Globus pallidus (tissue), 1 donor: ENCODE results near the gene IKZF3.

Experiments
- DNase-seq: peaks from one replicate; pipeline ENCODE4 v3.0.0-alpha.2; 2015; ENCODE audit warnings: low spot score

IKZF3 gene

DNA sequence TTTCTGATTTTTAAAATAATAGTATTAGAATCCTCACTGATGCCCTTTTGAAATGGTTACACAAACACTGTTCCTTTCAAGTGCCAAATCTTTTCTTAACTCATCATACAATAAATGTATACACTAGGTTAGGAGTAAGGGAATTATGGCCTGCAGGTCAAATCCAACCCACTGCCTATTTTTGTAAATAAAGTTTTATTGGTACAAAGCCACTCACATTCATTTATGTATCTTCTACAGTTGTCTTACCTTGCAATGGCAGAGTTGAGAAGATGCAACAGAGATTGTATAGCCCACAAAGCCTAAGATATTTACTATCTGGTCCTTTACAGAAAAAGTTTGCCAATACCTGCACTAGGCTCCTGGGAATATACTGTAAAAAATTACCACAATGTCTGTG lies 47.8 kb downstream of the IKZF3 start:
- no peak for DNase-seq

DNA sequence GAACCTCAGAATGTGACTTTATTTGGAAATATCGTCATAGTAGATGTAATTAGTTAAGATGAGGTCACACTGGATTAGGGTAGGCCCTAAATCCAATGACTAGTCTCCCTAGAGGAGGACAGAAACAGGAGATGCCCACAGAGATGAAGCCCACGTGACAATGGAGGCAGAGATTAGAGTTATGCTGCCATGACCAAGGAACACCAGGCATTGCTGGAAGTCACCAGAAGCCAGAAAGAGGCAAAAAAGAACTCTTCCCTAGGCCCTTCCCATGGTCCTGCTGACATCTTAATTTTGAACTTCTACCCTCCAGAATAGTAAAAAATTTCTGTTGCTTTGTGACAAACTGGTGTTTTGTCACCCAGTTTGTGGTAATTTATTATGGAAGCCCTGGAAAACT lies 49.6 kb downstream of the IKZF3 start:
- DNase-seq: no peak

DNA sequence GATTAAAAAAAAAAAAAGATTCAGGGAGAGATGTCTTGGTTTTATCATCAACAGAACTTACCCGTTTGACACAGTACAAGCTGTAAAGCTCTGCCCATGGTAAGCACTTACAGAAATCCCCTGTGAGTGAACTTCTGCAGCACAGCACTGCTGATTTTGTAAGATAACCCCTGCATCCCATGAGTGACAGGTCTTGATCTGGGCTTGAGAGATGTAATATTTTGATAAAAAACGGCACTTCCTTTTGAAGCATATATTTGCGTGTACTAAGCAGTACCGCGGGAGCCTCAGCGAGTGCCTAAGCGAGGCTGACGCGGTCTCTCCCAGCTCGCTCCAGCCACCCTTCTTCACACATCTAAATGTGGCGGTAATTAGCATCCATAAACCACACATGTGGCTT lies 50.5 kb downstream of the IKZF3 start:
- DNase-seq: no peak

DNA sequence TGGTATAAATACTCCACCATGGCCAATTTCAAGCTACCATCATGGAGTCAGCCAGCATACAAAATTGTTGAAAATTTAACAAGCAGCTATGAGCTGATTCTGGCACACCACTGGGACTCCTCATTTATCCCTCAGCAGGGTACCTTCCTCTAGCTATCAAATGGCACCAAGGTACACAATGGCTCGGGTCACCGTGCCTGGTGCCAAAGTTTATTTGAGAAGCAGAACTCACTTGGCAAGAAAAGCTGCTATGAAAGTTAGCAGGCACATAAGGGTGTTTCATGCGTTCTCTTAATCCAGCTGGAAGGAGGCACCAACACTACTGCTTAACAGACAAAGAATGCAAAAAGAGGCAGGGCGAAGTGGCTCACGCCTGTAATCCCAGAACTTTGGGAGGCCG lies 51.6 kb downstream of the IKZF3 start:
- no peak for DNase-seq

DNA sequence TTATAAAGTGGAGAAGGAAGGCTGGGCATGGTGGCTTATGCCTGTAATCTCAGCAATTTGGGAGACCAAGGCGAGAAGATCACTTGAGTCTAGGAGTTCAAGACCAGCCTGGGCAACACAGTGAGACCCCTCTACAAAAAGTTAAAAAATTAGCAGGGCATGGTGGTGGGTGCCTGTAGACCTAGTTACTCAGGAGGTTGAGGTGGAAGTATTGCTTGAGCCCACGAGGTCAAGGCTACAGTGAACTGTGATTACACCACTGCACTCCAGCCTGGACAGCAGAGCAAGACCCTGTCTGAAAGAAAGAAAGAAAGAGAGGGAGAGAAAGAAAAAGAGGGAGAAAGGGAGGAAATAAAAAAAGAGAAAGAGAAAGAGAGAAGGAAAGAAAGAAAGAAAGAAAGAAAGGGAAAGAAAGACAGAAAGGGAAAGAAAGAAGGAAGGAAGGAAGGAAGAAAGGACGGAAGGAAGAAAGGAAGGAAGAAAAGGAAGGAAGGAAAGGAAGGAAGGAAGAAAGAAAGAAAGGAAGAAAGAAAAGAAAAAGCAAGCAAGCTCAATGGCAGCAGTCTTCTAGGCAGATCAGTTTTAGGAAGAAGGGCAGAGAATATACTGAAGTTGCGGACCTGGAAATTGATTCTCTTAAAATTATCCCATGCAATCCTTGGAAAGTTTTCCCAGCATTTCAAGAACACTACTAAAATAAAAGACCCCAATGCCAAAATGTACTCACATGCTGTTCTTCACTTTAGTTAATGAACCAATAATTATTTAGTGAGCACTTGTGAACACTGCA lies 53.0 kb downstream of the IKZF3 start:
- no peak for DNase-seq

DNA sequence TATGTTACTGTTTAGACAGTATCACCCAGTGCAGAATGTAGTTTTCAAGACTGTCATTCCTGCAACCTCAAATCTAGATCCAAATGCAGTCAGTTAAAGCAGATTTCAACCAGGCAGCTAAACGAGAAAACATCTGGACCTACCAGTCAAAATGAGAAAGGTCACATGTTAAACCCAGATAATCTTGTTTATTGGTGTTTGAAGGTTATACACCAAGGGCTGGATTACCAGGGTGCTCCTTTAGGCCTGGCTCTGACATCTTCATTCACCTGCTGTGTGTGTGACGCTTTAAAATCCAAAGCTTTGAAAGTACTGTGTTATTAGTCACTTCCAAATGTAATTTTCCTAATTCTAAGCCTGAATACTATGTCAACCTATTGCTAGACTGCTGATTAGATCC lies 54.9 kb downstream of the IKZF3 start:
- no peak for DNase-seq

DNA sequence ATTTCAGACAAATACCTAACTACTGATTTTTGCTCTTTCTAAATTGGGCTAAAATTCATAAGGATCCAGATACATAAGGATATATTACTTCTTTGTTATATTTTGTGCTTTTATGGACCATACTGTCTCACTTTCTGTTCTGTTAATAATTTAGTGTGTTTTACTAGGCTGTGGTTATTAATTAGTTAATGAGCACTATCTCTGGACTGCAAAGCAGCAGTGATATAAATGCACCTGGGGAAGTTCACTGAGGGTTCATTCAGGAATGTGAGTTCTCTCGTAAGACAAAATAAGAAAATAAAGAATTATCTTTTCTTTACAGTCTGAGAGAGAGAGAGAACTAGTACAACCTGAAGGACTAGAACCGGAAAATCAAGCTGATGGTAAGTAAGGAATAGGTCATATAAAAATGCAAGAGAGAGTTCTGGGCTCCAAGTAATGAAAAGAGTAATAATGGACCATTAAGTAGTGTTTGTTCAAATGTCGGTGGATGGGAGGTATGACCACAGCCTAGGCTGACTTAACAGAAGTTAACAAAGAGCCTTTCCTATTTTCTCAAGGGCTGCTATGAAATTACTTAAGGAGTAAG lies 55.6 kb downstream of the IKZF3 start:
- no peak for DNase-seq

DNA sequence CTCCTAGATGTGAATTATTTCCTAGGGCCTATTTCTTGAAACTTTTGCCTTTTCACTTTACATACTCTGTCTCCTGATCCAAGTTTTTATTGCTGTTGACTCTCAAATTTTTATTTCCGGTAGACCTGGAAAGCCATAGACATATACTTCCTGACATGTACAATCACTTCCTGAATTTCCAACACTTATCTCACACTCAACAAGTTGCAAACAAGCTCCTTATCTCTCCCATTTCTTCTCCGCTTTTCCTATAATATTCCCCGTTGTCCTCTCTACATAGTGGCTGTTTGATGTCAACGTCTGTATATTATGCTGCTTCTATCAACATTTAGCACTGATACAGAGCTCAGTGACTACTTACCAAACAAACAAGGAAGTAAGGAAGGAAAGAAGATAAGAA lies 59.3 kb downstream of the IKZF3 start:
- no peak for DNase-seq

DNA sequence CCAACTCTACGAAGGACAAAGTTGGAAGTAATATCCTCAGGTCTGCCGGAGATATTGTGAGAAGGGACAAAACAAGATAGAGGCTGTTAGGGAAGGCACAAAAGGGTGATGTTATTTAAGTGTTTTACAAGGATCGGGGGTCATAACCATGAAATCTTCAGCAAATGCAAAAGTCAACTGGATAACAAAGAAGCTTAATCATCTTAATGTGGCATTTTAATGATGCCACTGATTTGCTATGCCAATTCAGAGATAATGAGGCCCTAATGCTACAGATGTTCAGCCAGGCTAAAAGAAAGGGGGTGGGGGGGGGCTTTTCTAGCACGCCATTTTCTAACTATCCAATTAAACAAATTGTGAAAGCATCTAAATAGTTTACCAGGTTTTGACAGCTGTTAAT lies 63.1 kb downstream of the IKZF3 start:
- no peak for DNase-seq

DNA sequence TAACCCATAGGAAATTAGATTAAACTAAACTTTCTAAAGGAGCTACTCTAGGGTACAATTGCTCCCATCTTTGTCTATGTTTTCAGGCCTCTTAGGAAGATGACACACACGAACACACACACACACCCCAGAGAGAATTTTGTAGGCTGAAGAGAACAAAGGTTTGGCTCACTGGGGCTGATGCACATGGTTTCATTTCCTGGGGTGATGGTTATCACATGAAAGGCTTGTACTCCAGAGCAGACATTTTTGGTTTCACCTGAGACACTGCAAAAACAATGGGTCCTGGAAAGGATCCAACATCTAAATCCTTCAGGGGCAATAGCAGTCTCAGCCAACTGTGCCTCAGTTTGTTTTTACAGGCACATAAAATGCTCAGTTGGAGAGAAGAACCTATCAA lies 63.6 kb downstream of the IKZF3 start:
- DNase-seq: no peak

DNA sequence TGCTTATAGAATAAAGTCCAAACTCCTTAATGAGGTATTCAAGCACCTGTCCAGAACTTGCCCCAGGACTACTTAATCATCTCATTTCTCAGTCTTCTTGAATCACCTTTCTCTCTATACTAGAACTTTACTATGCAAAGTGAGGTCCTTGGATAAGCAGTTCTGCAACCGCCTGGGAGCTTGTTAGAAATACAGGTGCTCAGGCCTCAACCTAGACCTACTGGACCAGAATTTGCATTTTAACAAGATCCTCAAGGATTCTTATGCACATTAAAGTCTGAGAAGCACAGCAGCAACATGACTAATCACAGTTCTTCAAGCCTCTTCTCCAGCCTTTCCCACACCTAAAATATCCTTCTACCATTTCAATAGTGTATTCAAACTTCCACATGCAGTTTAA lies 64.7 kb downstream of the IKZF3 start:
- no peak for DNase-seq

DNA sequence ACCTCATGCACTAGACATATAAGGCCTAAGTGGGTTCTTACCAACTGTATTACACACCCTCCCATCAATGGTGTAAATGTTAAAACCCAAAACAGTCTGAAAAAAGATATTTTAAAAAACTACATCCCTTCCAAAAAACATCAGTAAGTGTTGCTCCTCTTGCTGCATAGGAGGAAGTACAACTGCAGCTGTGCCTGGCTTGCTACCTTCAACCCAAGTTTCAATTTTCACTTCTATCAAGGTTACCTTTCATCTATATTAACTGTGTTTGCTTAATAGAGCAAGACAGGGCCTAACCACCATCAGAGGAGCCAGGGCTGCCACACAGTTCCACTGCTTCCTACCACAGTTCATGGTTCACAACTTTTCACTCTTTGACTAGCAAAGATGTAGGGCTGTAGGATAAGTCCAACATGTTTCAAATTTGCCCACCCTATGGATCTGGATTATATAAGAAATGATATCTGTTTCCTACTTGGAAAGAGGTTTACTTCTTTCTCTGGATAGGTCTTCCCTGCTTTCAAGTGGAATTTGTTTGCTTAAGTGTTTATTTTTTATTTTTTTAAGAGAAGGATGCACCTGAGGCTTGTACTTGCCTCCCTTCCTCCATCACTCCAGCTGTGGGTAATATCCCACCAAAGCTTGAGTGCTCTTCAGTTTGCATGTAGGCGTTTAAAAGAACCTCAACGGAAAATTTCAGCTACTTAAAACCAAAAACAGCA lies 69.7 kb downstream of the IKZF3 start:
- no peak for DNase-seq

DNA sequence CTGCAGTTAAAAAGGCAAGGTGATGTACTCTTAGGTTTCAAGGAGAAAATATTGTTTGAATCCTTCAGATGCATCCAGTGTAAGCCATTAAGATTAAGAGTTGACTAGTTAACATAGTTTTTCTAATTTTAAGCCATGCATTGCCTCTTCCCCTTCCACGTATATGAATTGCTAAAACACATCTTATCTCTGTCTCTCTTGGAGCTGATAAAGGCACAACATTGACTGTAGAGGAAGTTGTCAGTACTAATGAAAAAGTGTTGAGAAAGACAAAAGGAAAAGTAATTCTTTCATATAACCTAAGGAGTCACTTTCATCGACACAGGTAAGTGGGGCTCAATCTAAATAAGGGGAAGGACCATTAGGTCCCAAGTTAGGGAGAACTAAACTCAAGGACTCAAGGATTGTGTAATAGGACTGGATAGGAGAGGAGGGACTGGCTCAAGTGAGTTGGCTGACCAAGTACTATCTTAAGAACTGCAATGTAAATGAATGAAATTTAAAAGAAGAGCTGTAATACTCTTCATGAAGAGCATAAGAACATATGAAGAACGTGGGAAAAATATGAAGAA lies 70.7 kb downstream of the IKZF3 start:
- DNase-seq: no peak

DNA sequence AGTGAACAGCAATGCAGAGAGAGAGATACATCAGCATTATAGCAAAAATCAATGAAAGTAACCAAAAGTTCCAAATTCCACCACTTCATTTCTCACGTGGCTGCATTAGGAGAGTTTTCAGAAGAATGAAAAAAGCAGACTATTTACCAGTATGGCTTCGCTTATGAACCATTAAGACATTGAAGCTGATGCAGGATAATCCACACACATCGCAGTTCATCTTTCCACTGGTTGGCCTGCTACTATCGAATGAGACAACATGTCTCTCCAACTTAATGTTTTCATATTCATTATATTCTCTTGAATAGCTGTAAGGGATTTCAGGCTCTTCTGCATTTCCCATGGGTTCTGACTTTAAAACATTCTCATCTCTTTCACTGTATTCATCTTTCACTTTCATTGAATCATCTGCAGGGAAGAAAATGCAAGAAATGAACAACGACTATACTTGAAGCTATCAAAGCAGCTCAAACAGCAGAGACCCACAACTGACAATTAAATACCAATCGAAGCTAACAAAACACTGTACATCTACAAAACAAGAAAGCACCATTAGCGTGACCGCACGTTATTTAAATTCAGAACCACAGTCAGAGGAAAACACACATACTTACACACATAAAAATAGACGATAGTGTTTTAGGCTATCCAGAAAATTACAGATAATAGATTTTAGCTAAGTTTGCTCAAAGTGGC lies 71.4 kb downstream of the IKZF3 start:
- DNase-seq: no peak

DNA sequence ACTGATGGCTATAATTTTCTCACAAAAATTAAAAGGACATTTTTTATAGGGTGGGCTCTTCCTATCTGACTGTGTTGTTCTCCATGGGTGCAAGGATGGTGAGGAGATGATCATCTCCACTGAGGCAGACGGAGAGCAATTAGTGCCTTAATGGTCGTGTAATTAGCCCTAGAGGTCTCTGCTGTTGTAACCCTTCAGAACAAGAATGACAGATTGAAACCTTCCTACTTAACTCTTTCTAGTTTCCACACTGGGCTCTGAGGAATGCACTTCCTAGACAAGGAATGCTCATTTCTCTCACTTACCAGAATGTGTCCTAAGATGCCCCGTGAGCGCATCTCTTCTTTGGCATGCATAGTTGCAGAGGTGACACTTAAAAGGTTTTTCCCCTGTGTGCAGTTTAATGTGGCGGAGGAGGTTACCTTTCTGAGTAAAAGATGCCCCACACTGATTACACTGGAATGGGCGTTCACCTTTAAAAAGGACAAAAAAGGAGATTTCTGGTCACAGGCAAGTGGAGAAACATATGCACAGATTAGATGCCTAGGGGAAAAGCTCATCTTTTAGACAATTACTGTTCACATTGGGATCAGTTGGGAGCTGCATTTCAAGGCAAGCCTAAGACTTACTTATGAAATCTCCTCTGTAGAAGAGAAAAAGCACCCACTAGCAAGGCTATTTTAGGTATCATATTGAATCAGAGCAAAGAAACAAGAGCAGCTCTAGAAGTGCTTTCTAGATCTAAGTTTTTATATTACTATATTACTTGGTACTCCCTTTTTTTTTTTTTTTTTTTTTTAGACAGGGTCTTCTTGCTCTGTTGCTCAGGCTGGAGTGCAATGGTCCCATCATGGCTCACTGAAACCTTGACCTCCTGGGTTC lies 72.8 kb downstream of the IKZF3 start:
- no peak for DNase-seq

DNA sequence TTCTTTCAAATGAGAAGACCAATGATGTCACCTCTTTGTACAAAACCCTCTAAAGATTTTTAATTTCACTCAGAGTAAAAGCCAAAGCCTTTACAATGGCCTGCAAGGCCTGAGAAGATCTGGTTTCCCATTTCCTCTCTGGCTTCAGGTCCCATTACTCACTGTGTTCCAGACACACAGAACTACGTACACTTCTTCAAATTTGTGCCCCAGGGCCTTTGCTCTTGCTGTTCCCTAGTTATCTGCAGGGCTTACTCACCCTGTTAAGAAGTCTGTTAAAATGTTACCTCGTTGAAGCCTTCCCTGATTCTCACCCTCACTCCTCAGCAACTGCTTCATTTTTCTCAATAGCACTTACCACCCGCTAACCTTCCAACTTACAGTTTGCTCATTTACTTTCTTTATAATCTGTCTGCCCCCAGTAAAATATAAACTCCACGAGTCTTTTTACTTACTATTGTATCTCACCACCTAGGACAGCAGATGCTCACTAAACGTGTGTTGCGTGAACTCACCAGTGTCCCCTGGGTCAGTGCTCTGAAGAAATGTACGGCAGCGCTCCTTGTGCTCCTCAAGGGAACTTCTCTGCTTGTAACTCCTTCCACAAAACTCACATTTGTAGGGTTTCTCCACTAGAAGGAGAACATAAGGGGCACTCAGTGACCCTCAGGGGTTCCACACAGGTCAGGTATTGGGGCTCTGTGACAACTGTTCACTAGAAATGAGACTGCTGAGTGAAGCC lies 76.2 kb downstream of the IKZF3 start:
- DNase-seq: no peak

DNA sequence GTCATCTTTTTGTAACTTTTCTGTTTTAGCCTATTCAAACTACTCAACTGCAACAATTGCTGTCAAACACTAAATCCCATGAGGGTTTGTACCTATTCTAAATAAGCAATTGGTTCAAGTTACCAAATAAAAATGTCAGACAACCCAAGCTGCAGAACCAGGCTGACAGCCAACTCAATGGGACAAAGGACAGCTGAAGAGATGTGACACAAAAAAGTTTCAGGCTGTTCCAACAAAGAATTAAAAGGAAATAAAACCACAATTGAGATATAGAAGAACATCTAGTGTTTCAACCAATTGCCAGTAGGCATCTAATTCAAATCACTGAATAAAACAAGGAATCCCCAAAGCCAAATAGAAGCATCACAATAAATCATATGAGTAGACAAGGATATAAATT lies 77.1 kb downstream of the IKZF3 start:
- DNase-seq: no peak

DNA sequence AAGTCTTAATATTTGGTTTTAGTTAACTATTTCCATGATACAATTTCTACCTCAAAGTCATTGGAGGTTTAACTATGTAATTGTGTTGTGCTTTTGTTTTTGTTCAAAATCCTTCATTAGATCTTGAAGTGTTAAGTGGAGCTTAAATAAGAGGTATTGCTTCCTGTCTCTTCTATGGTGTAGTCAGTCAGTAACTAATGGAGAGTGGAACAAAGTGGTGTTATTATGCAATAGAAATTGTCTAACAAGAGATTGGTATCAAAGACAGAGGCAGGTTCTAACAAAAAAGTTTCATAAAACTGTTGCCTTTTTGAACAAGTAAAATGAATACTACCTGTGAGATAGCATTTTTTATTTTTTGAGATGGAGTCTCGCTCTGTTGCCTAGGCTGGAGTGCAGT lies 81.1 kb downstream of the IKZF3 start:
- no peak for DNase-seq

DNA sequence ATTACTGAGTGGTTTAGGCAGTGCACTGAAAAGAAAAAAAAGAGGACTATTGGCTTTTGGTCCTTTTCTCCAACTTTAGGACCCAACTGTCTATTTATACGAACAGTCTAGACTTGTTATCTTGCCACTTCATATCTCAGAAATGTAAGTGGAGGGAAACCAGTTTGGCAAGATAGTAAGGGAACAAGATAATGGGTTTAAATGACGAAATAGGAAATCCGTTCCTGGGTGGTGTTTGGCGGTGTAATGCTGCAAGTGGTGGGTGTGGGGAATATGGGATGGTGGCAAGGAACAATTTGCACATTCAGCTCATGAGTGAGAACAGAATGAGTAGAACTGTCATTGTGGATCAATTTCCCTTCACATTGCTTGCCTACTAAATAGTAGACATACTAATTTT lies 81.6 kb downstream of the IKZF3 start:
- no peak for DNase-seq

DNA sequence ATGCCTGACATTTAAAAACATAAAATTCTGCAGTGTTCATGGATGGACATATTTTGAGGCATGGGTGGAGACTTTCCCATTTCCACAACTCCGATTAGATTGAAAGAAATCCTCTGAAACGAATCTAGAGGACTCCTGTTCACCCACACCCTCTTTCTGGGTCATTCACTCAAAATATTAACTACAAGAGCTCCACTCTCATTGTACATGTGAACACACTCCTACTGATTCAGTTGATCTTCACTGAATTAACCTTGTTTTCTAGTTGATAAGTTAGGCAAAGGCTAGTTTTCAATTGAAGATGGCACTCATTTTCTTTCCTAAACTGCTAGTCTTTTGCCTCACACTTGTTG lies 82.3 kb downstream of the IKZF3 start:
- no peak for DNase-seq
